ENCODE results near the gene EML3. TPM values are rescaled to one million over a fixed set of nuclear protein-coding genes. Genes with fewer than 3 reads are reported as not detected.

The EML3 gene
- total and polyA plus RNA-seq, 3 donors from 2014 or later, result 29.3 to 57.8 (median 39.3) TPM

GRCh38 chr11:62556108-62556874 is 56.3 kb downstream of the EML3 start:
- Histone ChIP-seq H3K36me3 (ENCODE audit: low read depth, missing control alignments) (no peaks in the 10 kb centered on the region), H3K4me1 (peaks cover 61% of the 10 kb centered on the region), H3K9me3 (no peaks in the 10 kb centered on the region), H3K27me3 (no peaks in the 10 kb centered on the region), H3K27ac (peak overlapping the region; percentile 47 to 50), H3K4me3 (no peak overlapping the region)
- TF ChIP-seq, protein P1, sequence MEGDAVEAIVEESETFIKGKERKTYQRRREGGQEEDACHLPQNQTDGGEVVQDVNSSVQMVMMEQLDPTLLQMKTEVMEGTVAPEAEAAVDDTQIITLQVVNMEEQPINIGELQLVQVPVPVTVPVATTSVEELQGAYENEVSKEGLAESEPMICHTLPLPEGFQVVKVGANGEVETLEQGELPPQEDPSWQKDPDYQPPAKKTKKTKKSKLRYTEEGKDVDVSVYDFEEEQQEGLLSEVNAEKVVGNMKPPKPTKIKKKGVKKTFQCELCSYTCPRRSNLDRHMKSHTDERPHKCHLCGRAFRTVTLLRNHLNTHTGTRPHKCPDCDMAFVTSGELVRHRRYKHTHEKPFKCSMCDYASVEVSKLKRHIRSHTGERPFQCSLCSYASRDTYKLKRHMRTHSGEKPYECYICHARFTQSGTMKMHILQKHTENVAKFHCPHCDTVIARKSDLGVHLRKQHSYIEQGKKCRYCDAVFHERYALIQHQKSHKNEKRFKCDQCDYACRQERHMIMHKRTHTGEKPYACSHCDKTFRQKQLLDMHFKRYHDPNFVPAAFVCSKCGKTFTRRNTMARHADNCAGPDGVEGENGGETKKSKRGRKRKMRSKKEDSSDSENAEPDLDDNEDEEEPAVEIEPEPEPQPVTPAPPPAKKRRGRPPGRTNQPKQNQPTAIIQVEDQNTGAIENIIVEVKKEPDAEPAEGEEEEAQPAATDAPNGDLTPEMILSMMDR (IDR thresholded peaks at IDR 0.05), result no peak
- TF ChIP-seq POLR2A (IDR thresholded peaks at IDR 0.05), result no peak
- 39 to 48% methylated on average over 13 to 14 of the region's 14 CpGs for WGBS, 2 donors
- intact Hi-C loops (cut with DNase I; ENCODE audit: low total_unique reads), result no loop called here
- peak; percentile 84 for DNase-seq

- TF ChIP-seq POLR2A (IDR thresholded peaks at IDR 0.05), result no peak
- TF ChIP-seq, protein P1 (IDR thresholded peaks at IDR 0.05), result no peak
- Histone ChIP-seq H3K27ac (peak overlapping the region; percentile 29 to 47), H3K36me3 (ENCODE audit: low read depth, missing control alignments) (no peaks in the 10 kb centered on the region), H3K27me3 (no peaks in the 10 kb centered on the region), H3K4me1 (peaks cover 56% of the 10 kb centered on the region), H3K9me3 (no peaks in the 10 kb centered on the region), H3K4me3 (no peak overlapping the region)
- DNase-seq, result no peak
- intact Hi-C loops (cut with DNase I; ENCODE audit: low total_unique reads), result no loop called here
- WGBS, 2 donors, result 34 to 45% methylated on average over 4 of the region's 4 CpGs
Observed at GRCh38 chr11:62555464-62556107, 57.0 kb downstream of the EML3 start.

- TF ChIP-seq, protein P1 (IDR thresholded peaks at IDR 0.05), result no peak
- TF ChIP-seq POLR2A (IDR thresholded peaks at IDR 0.05), result no peak
- no peaks in the 10 kb centered on the region for H3K27me3 ChIP-seq
- no peaks in the 10 kb centered on the region for H3K9me3 ChIP-seq
- no peak for DNase-seq
- WGBS, 2 donors, result 71 to 86% methylated on average over 5 to 7 of the region's 7 CpGs
- no peak overlapping the region for H3K4me3 ChIP-seq
- intact Hi-C loops (cut with DNase I; ENCODE audit: low total_unique reads), result no loop called here
- H3K4me1 ChIP-seq, result peaks cover 60% of the 10 kb centered on the region
- peak overlapping the region in 1 of 2 donors; percentile 89 for H3K27ac ChIP-seq
- H3K36me3 ChIP-seq (ENCODE audit: low read depth, missing control alignments), result no peaks in the 10 kb centered on the region
Observed at GRCh38 chr11:62554387-62555167, 58.0 kb downstream of the EML3 start.

DNA sequence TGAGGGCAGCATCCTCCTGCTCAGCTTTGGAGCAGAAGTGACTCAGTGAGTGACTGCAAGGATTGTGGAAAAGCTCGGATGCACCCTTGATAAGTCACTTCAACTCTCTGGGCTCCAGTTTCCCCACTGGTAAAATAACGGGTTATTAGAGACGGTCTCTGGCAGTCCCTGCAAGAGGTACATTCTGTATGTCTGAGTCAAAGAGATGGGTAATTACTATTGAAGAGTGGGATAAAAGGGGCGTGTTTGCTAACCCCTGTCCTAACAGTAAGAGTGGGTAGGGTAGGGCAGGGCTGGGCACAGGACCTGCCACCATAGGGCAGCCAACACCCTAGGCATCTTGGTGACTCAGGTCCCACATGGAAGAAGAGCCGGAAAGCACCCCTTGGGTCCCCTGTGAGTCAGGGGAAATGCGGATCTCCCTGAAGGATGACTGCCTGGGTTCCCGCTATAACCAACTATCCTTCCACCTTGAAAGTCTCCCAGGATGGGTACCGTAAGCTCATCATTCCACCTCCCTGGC is 58.7 kb downstream of the EML3 start:
- Histone ChIP-seq H3K27me3 (no peaks in the 10 kb centered on the region), H3K9me3 (no peaks in the 10 kb centered on the region), H3K27ac (peak overlapping the region; percentile 85 to 89), H3K36me3 (ENCODE audit: low read depth, missing control alignments) (no peaks in the 10 kb centered on the region), H3K4me3 (no peak overlapping the region), H3K4me1 (peaks cover 66% of the 10 kb centered on the region)
- intact Hi-C loops (cut with DNase I; ENCODE audit: low total_unique reads), result no loop called here
- DNase-seq, result no peak
- WGBS, 2 donors, result 79 to 88% methylated on average over 8 of the region's 8 CpGs
- TF ChIP-seq, protein P1 (IDR thresholded peaks at IDR 0.05), result no peak
- no peak for TF ChIP-seq POLR2A (IDR thresholded peaks at IDR 0.05)

All from testis (tissue), 3 donors.